HG03064 (cell line): ENCODE results near the gene LHX1.

Experiments used
- ATAC-seq: cut with Tn5 transposase; IDR thresholded peaks from one replicate; pipeline ENCODE4 v1.9.1; 2021; ENCODE audit warnings: low read depth; ENCODE audit not compliant: unreplicated experiment

Gene LHX1

DNA sequence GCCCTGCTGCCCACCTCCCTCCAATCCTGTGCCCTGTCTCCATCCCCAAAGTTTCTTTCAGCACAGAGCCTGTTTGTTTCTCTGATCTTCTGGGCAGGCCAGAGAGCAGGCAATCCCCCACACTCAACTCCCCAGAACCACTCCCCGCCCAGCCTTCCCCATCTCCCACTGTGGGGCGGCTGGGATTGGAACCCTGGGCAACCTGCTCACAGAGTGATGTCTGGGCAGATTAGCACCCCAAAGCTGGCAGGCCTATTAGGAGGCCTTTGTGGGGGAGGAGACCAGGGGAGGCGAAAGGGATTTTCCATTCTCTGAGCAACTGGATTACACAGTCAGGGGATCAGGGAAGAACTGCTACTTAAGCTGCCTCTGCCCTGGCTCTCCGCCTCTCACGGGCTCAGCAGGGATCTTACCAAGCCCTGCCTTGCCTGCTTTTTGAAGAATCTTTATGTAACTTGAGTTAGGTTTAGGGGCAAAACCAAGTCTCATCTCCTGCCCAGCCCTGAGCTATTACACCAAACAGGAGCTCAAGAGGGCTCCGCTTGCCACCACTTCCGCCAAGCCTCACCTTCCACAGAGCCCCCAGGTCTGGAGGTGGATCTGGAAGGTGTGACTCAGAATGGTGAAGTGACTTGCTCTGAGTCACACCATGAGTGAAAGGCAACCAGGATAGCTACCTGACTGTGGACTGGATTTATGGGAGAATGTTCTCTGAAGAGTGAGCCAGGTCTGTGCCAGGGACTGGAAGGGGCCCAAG is 16.0 kb upstream of the LHX1 start:
- ATAC-seq, result no peak

- ATAC-seq, result no peak
Measured at GRCh38 chr17:36922175-36922574, 15.1 kb upstream of the LHX1 start.

- ATAC-seq, result no peak
Measured at GRCh38 chr17:36923814-36924221, 13.5 kb upstream of the LHX1 start.

DNA sequence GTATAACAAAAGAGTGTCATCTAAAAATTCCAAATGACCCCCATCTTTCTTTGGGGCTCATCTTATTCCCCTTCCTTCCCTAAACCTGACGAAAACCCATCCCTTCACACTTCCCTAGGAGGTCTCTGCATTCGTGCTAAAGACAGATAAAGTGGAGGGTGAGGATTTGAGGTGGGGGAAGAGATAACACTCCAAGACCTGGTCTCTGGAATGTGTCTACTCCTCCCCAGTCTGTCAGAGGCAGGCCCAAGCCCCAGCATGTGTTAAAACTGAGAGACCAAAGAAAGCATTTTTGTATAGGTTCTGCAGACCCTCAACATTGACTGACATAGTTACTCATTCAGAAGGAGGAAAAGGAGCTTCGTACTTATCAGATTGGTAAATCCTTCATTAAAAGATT is 11.0 kb upstream of the LHX1 start:
- no peak for ATAC-seq

GRCh38 chr17:36926701-36927100 is 10.6 kb upstream of the LHX1 start:
- ATAC-seq, result no peak

DNA sequence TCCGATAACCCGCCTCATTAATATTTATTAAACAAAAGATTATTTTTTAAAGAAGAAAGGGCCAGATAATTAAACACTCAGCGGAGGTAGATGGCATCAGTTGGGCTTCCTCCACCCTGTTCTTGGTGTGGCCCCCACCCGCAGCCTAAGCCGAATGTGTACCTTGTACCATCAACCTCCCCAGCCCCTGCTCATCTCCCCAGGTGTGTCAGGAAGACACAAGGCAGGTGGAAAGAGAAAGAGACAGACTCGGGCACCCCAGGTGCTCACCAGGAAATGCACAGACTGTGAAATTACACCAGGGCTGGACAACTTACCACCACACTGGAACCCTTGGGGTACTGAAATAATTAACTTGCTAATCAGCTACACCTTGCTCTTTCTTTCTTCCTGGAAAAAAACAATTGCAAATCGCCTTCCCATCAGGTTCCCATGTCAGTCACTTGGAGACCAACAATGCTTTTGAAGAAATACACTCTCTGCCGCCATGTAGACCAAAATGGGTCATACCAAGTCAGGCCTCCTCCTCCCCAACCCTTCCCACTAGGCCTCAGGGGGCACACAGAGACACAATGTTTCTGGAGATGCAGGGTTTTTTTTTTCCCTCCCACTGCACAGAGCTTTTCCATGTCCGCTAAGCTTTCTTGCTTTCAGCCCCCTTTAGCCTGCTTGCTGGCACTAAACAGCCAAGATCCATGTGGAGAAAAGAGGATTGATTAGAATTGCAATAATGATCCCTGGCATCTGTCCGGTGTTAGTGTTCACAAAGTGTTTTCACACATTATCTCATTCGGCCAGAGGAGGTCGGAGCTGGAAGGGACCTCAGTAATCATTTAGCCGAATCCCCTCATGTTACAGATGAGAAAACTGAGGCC is 8.6 kb upstream of the LHX1 start:
- no peak for ATAC-seq

- ATAC-seq, result no peak
Measured at GRCh38 chr17:36929851-36930582, 7.3 kb upstream of the LHX1 start.

DNA sequence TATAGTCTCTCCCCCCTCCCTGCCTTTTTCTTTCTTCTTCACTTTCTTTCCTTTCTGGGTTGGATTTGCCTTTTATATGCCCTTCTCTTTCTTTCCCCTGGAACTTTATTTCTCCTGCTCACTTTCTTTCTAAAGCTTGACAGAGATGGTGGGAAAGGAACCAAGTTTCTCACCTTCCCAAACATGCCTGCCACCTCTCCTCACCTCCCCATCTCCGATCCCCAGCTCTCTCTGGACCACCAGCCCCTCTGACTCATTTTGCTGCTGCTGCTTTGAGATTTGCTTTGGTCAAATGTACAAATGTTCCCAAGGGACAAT is 6.7 kb upstream of the LHX1 start:
- no peak for ATAC-seq

DNA sequence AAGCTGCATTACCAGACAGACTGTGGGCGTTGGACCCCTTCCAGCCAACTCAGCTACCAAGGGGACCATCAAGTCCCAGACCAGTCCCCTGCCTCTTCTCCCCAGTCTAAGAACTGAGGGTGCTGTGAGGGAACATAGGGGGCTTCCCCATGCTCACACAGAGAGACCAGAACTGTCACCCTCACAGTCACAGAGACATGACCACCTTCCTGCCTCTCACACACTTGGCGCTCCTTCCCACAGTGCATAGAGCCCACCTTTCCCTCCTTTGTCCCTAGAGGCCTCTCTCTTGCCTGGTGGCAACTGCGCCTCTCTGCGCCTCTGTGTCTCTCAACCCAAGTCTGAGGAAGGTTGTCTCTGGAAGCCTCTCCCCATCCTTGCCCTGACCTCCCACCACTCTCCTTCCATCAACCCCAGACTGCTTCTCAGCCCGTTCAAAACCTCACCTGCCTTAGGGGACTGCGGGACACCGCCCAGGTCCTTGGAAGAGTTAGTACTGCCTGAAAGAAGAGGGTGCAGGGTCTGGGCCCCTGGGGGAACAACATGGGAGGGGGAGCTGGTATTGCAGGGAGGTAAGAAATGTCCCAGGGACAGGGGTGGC is 6.1 kb upstream of the LHX1 start:
- no peak for ATAC-seq

DNA sequence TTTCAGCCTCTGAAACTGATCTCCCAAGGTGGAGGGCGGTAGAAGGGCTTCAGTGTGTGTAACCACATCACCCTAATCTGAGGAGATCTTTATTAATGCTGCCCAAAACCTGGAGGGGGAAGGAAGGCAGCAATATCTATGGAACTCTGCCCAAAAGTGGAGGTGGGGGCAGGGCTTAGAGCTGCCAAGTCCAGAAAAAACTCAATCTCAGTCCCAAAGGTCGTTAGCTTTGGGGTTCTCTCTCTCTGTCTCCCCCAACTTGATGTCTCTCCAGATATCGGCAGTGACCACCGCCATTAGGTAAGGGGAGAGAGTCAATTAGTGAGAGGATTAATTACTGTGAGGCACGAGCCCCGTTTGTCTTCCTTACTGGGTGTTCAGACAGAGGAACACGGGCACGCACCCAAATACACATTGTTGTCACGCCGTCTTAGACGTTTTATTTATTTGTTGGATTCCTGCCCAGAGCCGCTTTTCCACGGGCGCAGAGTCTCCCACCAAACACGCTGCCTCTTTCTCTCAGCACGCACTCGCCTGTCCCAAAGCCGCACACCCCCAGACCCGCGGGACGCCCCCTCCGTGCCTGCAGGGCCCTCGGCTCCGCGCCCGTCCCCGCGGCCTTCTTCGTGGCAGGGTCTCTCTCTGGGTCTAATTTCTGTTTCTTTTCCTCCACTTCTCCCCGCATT is 5.4 kb upstream of the LHX1 start:
- ATAC-seq, result no peak

DNA sequence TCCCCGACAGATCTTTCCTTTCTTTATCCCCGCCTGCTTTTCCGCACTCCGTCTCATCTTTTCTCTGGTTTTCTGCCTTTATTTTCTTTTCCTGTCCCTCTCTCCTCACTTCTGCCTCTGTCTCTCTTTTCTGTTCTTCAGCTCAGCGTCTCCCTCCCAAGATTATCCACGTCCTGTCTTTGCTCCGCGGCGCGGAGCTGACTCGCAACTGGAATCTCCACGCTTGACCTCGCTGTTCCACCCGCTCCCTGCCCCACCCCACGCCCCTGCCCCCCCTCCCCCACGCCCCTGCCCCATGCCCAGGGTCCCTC is 4.9 kb upstream of the LHX1 start:
- ATAC-seq, result no peak

DNA sequence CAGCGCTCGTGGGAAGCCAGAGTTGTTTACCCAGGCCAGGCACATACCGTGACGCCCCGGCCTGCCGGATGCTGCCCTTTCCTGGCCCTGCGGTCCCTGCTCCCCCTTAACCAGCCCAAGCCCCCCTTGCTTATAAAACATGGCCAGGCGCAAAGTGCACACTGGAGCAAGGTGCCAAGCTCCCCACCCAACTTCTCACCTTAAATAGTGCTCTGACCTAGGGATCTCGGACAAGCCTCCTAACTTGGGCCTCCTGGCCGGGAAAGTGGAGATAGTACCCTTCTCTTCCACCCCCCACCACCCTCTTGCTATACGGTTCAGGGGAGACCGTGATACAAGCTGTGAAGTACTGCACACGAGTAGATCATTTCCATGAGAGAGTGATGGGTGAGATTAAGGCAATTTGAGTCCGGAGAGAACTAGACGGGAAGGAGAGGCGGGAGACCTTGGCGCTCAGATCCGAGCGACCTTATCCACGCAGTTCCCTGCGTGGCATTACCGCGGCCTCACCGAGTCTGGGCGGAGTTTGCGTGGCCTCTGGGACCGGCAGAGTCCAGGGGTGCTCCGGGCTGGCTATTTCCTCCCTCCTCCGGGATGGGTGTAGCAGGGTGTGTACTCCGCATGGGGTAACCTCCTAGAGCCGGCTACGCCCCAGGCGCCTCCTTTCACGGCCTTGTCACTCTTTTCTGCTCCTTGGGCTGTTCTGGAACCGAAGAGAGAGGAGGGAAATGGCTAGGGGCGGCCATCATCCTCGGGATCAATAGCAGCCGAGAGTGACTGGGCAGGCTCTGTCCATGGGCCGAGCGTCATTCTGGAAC is 4.4 kb upstream of the LHX1 start:
- ATAC-seq, result no peak

- ATAC-seq, result no peak
Measured at GRCh38 chr17:36933512-36934143, 3.6 kb upstream of the LHX1 start.

DNA sequence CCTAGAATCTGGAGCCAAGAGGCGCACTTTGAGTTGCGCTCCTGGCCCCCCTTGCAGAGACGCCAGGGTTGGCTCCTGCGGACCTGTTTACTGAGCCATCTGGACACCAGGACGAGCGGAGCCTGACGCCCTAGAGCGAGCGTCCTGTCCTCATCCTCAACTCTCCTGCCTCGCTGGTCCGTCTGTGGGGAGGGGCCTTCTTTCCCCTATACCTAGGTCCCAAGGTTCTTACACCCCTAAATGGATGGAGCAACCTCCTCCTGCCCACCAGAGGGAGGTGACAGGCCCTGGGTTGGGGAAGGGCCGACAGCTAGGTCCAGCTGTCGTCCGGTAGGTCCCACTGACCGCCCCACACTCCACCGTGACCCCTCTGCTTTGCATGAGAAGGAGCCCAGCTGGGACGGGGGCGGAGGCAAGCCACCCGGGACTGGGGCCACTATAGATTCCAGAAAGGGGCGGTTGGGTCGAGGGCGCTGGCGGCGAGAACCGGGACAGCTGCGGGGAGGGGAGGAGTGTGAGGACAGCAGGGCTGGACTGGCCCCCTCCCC is 3.1 kb upstream of the LHX1 start:
- no peak for ATAC-seq

GRCh38 chr17:36934692-36935630 is 2.3 kb upstream of the LHX1 start:
- ATAC-seq, result no peak

GRCh38 chr17:36935671-36936454 is 1.4 kb upstream of the LHX1 start:
- no peak for ATAC-seq

DNA sequence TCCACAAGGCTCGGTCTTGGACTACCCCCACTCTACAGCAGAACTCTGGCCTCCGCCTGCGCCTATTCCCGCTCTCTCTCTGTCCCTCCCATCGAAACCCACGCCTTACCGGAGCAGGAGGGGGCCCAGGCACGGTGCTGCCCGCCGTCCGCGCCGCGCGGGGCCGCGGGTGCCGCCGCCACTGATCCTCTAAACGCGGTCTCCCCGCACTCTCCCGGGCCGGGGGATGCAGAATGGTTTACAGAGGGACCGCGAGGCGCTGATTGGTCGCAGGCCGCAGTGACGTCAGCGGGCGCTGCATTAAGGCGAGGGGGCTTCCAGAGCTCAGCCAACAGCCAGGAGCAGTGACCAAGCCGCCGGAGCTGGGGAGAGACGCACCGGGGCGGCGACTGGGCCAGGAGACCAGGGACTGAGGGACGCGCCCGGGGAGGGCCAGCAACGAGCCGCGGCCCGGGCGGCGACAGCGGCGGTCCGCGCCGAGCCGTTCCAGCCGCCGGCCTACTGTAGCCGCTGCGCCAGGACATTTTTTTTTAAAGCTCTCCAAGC is 747 bp upstream of the LHX1 start:
- no peak for ATAC-seq
